OCI-LY1 (cell line): ENCODE measurements around the gene SRSF7.

ENCODE experiments used
- EZH2 ChIP-seq: fragments of 200-600 bp; sonication (generic), shearing (Covaris generic); IDR thresholded peaks from 2 replicates; pipeline ENCODE4 v1.8.0; 2017; ENCODE audit warnings: borderline replicate concordance, mixed run types, mild to moderate bottlenecking, antibody characterized with exemption, low read length, moderate library complexity, mixed read lengths
- TF ChIP-seq, protein P1 (sequence below): fragments of 200-600 bp; sonication (generic), shearing (Covaris generic); IDR thresholded peaks from 2 replicates; pipeline ENCODE4 v1.5.1; 2017; ENCODE audit warnings: mild to moderate bottlenecking, antibody characterized with exemption, low read length, moderate library complexity, mixed read lengths

GRCh38 chr2:38712413-38712812 is 38.7 kb downstream of the SRSF7 start:
- TF ChIP-seq, protein P1, sequence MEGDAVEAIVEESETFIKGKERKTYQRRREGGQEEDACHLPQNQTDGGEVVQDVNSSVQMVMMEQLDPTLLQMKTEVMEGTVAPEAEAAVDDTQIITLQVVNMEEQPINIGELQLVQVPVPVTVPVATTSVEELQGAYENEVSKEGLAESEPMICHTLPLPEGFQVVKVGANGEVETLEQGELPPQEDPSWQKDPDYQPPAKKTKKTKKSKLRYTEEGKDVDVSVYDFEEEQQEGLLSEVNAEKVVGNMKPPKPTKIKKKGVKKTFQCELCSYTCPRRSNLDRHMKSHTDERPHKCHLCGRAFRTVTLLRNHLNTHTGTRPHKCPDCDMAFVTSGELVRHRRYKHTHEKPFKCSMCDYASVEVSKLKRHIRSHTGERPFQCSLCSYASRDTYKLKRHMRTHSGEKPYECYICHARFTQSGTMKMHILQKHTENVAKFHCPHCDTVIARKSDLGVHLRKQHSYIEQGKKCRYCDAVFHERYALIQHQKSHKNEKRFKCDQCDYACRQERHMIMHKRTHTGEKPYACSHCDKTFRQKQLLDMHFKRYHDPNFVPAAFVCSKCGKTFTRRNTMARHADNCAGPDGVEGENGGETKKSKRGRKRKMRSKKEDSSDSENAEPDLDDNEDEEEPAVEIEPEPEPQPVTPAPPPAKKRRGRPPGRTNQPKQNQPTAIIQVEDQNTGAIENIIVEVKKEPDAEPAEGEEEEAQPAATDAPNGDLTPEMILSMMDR, result no peak
- no peak for TF ChIP-seq EZH2
